Activated T-cell treated with anti-CD3 and anti-CD28 coated beads, Interleukin-2, amount 50 U/mL, for 24 hours (primary cell): ENCODE measurements around the gene CANT1.

ENCODE experiments used
- DNase-seq: peaks from one replicate; pipeline ENCODE4 v3.0.0-alpha.2; 2020
- H3K27ac Mint-ChIP-seq: 2 replicates; pipeline ENCODE4 v1.8.0; 2020; ENCODE audit warnings: mild to moderate bottlenecking, mixed read lengths
- H3K27me3 Mint-ChIP-seq: 2 replicates; pipeline ENCODE4 v1.8.0; 2020; ENCODE audit warnings: mixed read lengths
- H3K36me3 Mint-ChIP-seq: 2 replicates; pipeline ENCODE4 v1.8.0; 2020; ENCODE audit warnings: low read depth, mixed read lengths
- H3K4me1 Mint-ChIP-seq: 2 replicates; pipeline ENCODE4 v1.8.0; 2020; ENCODE audit warnings: low read depth, mixed read lengths
- H3K4me3 Mint-ChIP-seq: 2 replicates; pipeline ENCODE4 v1.8.0; 2020; ENCODE audit warnings: mild to moderate bottlenecking, moderate library complexity, mixed read lengths
- H3K9me3 Mint-ChIP-seq: 2 replicates; pipeline ENCODE4 v1.8.0; 2020; ENCODE audit warnings: mixed read lengths

CANT1 gene

GRCh38 chr17:79012563-79013134 is 3.1 kb upstream of the CANT1 start:
- Mint-ChIP-seq H3K4me3 (no peak overlapping the region), H3K27ac (no peak overlapping the region), H3K9me3 (peaks cover 2% of the 10 kb centered on the region), H3K36me3 (peaks cover 10% of the 10 kb centered on the region), H3K27me3 (no peaks in the 10 kb centered on the region), H3K4me1 (peaks cover 23% of the 10 kb centered on the region)
- no peak for DNase-seq

GRCh38 chr17:79011451-79012147 is 2.0 kb upstream of the CANT1 start:
- Mint-ChIP-seq H3K9me3 (peaks cover 2% of the 10 kb centered on the region), H3K4me1 (peaks cover 34% of the 10 kb centered on the region), H3K4me3 (no peak overlapping the region), H3K27me3 (no peaks in the 10 kb centered on the region), H3K36me3 (peaks cover 19% of the 10 kb centered on the region), H3K27ac (no peak overlapping the region)
- DNase-seq: no peak

- DNase-seq: no peak
- peaks cover 21% of the 10 kb centered on the region for H3K36me3 Mint-ChIP-seq
- peak overlapping the region; percentile 84 for H3K4me3 Mint-ChIP-seq
- H3K4me1 Mint-ChIP-seq: peaks cover 47% of the 10 kb centered on the region
- peak overlapping the region; percentile 95 for H3K27ac Mint-ChIP-seq
- no peaks in the 10 kb centered on the region for H3K27me3 Mint-ChIP-seq
- H3K9me3 Mint-ChIP-seq: peaks cover 2% of the 10 kb centered on the region
These were observed 711 bp upstream of the CANT1 start for GRCh38 chr17:79010304-79010646.

GRCh38 chr17:79008666-79009387 is 737 bp downstream of the CANT1 start:
- Mint-ChIP-seq H3K4me3 (peak overlapping the region; percentile 84), H3K36me3 (peaks cover 21% of the 10 kb centered on the region), H3K9me3 (no peaks in the 10 kb centered on the region), H3K27me3 (no peaks in the 10 kb centered on the region), H3K4me1 (peaks cover 49% of the 10 kb centered on the region), H3K27ac (peak overlapping the region; percentile 96)
- DNase-seq: no peak

GRCh38 chr17:79007504-79008381 is 1.8 kb downstream of the CANT1 start:
- Mint-ChIP-seq H3K27ac (peak overlapping the region; percentile 96), H3K4me3 (peak overlapping the region; percentile 84), H3K27me3 (no peaks in the 10 kb centered on the region), H3K36me3 (peaks cover 29% of the 10 kb centered on the region), H3K9me3 (no peaks in the 10 kb centered on the region), H3K4me1 (peaks cover 52% of the 10 kb centered on the region)
- no peak for DNase-seq

- Mint-ChIP-seq H3K4me3 (peak overlapping the region; percentile 84), H3K36me3 (peaks cover 36% of the 10 kb centered on the region), H3K4me1 (peaks cover 57% of the 10 kb centered on the region), H3K27ac (peak overlapping the region; percentile 64), H3K27me3 (no peaks in the 10 kb centered on the region), H3K9me3 (no peaks in the 10 kb centered on the region)
- DNase-seq: peak; percentile 20
These were observed 2.6 kb downstream of the CANT1 start for GRCh38 chr17:79006794-79007503.

GRCh38 chr17:79006046-79006445 is 3.5 kb downstream of the CANT1 start:
- no peaks in the 10 kb centered on the region for H3K27me3 Mint-ChIP-seq
- peaks cover 59% of the 10 kb centered on the region for H3K4me1 Mint-ChIP-seq
- peaks cover 45% of the 10 kb centered on the region for H3K36me3 Mint-ChIP-seq
- no peak for DNase-seq
- peak overlapping the region; percentile 81 for H3K27ac Mint-ChIP-seq
- no peaks in the 10 kb centered on the region for H3K9me3 Mint-ChIP-seq
- H3K4me3 Mint-ChIP-seq: peak overlapping the region; percentile 18

- peak; percentile 32 for DNase-seq
- H3K4me3 Mint-ChIP-seq: peak overlapping the region; percentile 18
- H3K27ac Mint-ChIP-seq: peak overlapping the region; percentile 81
- no peaks in the 10 kb centered on the region for H3K9me3 Mint-ChIP-seq
- peaks cover 52% of the 10 kb centered on the region for H3K36me3 Mint-ChIP-seq
- peaks cover 55% of the 10 kb centered on the region for H3K4me1 Mint-ChIP-seq
- H3K27me3 Mint-ChIP-seq: no peaks in the 10 kb centered on the region
These were observed 4.3 kb downstream of the CANT1 start for GRCh38 chr17:79005063-79005861.

GRCh38 chr17:79003661-79004411 is 5.7 kb downstream of the CANT1 start:
- no peaks in the 10 kb centered on the region for H3K9me3 Mint-ChIP-seq
- DNase-seq: peak; percentile 14
- peak overlapping the region; percentile 33 for H3K27ac Mint-ChIP-seq
- H3K36me3 Mint-ChIP-seq: peaks cover 56% of the 10 kb centered on the region
- H3K4me1 Mint-ChIP-seq: peaks cover 49% of the 10 kb centered on the region
- H3K27me3 Mint-ChIP-seq: no peaks in the 10 kb centered on the region
- no peak overlapping the region for H3K4me3 Mint-ChIP-seq

GRCh38 chr17:79002796-79003593 is 6.6 kb downstream of the CANT1 start:
- Mint-ChIP-seq H3K27me3 (no peaks in the 10 kb centered on the region), H3K27ac (peak overlapping the region; percentile 51), H3K4me1 (peaks cover 41% of the 10 kb centered on the region), H3K36me3 (peaks cover 57% of the 10 kb centered on the region), H3K9me3 (no peaks in the 10 kb centered on the region), H3K4me3 (no peak overlapping the region)
- DNase-seq: peak; percentile 16

GRCh38 chr17:79002291-79002690 is 7.3 kb downstream of the CANT1 start:
- H3K4me1 Mint-ChIP-seq: peaks cover 34% of the 10 kb centered on the region
- H3K9me3 Mint-ChIP-seq: no peaks in the 10 kb centered on the region
- H3K36me3 Mint-ChIP-seq: peaks cover 60% of the 10 kb centered on the region
- no peak overlapping the region for H3K4me3 Mint-ChIP-seq
- H3K27me3 Mint-ChIP-seq: no peaks in the 10 kb centered on the region
- peak; percentile 15 for DNase-seq
- H3K27ac Mint-ChIP-seq: peak overlapping the region; percentile 51
